Stimulated activated CD8-positive, alpha-beta memory T cell treated with anti-CD3 and anti-CD28 coated beads, Interleukin-12 subunit alpha, Interleukin-12 subunit beta, amount 100 ng/mL, for 1 hour (primary cell): ENCODE measurements around the gene ZNF507.

Source experiments
- DNase-seq: peaks from one replicate; pipeline ENCODE4 v3.0.0-alpha.2; 2020; ENCODE audit warnings: low read depth

ZNF507 gene

DNA sequence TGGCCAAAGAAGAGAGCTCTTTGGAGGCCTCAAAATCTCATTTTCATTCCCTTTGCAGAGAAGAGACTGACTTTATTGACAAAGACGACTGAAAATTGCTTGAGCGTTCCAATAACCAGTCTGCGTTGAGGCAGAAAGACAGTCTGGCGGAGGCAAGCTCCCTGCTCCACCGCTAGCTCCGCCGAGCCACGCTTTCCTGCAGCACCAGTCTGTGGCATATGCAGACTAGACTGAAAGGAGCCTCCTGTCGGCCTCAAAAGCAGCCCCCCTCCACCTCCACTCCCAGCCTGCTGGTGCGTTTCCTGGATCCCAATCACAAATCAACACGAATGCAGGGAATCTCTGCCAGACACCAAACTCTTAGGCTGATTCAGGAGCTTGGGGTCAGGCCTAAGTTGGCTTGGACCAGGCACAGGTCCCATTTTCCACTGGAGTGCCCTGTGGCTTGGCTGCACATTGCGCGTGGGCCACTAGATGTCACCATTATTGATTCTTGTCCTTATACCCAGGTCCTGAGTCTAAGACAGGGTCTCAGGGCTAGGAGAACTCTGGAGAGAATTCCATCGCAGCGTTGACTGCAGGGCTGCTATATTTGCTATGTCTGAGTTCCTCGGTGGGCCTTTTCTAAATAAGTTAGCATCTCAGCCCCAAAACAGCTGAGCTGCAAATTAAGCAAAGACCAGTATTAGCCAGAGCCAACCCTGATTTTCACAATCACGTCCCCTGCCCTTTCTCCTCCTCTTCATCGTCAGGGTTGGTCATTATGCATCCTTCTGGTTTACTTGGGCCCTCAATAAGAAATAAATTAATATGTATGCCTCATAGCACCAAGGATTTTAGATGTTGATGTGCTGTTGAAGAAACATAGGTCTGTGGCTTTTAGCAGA lies 5.2 kb upstream of the ZNF507 start:
- DNase-seq, result peak; percentile 15

DNA sequence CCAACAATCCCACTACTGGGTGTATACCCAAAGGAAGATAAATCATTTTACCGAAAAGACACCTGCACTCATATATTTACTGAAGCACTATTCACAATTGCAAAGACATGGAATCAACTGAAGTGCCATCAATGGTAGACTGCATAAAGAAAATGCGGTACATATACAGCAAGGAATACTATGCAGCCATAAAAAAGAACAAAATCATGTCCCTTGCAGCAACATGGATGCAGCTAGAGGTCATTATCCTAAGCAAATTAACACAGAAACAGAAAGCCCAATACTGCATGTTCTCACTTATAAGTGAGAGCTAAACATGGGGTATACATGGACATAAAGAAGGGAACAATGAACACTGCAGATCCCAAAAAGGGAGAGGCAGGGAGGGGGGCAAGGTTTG lies 2.7 kb upstream of the ZNF507 start:
- no peak for DNase-seq

DNA sequence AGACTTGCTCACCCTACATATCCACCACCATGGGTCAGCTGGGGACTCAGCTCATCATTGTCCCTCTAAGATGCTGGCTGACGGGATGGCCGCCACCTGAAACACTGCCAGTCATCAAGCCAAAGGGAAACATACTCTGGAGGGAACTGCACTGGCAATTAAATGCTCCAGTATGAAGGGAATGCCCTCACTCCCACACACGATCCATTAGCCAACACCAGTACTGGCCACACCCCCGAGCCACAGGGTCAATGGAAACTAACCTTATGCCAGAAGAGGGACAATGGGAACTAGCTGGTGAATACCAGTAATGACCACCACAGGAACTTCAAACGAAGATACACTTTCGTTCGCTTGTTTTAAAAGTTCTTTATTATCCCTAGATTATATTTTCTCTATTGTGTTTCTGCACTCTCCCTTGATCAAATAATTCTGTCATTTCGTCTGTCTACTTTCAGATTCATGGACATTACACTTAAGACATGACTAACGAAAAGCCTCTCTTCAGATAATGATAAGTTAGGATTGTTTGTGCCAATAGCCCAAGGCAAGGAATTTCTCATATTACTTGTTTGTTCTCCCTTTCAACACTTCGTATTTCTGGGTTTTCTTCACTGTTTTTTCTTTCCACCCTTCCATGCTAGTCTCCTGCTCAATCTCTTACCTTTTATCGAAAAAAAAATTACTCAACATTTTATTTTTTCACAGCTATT lies 1.7 kb upstream of the ZNF507 start:
- no peak for DNase-seq

DNA sequence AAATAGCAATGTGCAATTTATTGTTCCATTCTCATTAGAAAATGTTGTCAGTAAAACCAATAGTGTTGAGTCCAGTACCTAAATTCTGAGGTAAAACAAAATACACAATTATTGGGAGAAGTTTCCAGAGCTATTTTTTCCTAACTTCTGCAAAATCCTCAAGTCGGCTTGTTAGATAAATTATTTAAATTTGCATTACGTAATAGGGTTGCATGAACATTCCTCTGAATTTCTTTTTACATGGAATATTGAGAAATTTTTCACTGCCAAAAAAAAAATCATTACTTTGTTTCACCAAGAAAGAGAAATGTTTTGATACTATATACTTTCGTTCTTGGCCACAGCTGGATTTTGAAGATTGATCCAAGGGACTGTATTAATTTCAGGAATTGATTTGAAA lies 1.5 kb downstream of the ZNF507 start:
- DNase-seq, result no peak

DNA sequence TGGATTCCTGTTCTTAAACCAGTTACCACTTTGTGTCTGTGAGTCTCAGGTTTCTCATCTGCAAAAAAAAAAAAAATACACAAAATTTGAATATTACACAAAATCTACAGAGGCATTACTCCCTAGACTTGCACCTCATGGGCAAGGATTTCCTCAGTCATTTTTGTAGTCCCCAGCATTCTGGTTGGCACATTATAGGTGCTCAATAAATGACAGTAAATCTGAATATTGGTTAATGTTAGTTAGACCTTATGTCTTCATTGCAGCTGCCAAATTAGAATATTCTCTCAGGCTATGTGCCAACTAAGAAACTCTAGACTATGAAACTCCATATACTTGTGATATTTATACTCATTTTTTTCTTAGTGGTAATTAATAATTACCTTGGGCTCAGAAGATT lies 2.2 kb downstream of the ZNF507 start:
- no peak for DNase-seq

DNA sequence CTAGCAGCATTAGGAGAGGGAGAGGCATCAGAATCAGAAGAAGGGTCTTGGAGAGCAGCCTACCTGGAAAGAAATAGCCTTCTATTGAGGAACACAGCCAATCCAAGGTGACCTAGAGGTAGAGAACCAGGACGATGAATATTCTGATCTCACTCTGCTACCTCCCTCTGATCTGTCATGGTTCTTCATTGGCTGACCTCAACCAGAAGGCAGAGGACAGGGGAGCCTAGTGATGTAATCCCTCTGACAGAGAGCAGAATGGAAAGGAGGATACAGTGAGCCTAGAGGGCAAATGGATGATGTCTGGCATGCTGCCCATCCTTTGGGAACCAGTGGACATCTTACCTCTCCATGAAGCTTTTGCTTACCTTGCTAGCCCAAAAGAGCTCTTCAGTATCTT lies 3.6 kb downstream of the ZNF507 start:
- DNase-seq, result no peak

GRCh38 chr19:32349724-32350470 lies 4.5 kb downstream of the ZNF507 start:
- no peak for DNase-seq

- DNase-seq, result no peak
Measured at GRCh38 chr19:32350471-32350865, 5.1 kb downstream of the ZNF507 start.

DNA sequence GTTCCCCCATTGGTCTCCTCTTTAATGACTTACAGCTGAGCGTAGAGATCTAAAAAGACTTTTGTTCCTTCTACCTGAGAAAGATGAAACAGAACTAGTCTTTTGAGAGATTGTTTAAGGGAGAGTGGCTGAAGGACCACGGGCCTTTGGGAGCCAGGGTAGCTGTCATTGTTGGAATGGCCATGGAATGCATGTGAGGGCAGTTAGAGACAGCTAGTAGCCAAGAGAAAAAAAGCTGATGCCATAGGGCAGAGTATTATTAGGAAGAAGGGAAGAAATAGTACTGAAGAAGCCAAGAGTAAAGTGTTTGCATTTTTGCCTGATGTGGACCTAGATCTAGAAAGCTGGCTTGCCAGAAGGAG lies 5.6 kb downstream of the ZNF507 start:
- no peak for DNase-seq

- DNase-seq, result no peak
Measured at GRCh38 chr19:32352241-32352630, 6.8 kb downstream of the ZNF507 start.

GRCh38 chr19:32354345-32354744 lies 8.9 kb downstream of the ZNF507 start:
- no peak for DNase-seq

GRCh38 chr19:32355309-32355708 lies 9.9 kb downstream of the ZNF507 start:
- DNase-seq, result no peak

DNA sequence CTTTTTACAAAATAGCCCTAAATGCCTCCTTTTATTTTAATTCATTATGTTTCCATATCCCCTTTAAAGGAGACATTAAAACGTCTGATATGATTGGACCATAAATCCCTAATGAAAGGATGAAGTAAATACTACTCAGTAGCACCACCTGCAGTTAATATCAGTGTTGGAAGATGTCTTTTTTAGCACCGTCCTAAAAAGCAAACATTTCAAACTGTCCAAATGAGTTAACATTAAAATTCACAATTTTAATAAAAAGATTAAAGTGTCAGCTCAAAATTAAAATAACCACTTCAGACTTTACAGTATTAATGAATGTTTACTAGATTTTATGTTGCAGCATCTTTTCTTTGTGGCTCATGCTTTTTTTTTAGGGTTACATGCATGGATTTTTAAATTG lies 12.3 kb downstream of the ZNF507 start:
- no peak for DNase-seq

DNA sequence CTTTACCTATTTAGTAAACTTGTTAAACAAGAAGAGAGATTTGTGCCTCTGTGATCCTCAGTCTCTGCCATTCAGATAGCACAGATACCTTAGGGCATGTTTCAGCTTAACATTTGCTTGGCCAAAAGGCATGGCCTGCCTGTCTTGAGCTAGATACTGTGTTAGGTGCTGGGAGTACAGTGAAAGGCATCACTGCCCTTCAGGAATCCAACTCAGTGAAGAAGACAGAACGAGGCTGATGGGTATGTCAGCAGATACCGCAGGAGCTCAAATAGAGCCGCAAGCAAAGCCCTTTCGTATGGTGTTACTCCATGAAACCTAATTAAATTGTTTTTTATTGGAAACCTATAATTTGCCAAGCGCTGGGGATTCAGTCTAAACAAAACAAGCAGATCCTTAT lies 12.9 kb downstream of the ZNF507 start:
- no peak for DNase-seq

DNA sequence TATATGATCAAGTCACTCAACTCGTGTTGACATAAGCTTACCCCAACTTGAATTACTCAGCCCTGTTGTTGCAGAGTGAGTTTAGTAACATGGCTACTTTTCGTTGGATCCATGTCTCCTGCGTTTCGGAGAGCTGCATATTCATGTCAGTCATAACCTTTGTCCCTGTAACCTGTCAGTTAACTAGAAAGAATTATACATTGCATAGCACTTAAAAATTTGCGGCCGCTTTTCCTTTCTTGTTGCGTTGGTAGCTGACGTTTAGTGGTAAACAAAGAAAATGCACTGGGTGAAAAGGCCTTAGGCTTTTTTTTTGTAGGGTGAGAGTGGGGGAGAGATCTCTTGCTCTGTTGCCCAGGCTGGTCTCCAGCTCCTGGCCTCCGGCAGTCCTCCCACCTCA lies 14.2 kb downstream of the ZNF507 start:
- DNase-seq, result no peak

- DNase-seq, result no peak
Measured at GRCh38 chr19:32361574-32362317, 16.3 kb downstream of the ZNF507 start.

- no peak for DNase-seq
Measured at GRCh38 chr19:32362318-32362691, 16.9 kb downstream of the ZNF507 start.

GRCh38 chr19:32363175-32363574 lies 17.8 kb downstream of the ZNF507 start:
- DNase-seq, result no peak

DNA sequence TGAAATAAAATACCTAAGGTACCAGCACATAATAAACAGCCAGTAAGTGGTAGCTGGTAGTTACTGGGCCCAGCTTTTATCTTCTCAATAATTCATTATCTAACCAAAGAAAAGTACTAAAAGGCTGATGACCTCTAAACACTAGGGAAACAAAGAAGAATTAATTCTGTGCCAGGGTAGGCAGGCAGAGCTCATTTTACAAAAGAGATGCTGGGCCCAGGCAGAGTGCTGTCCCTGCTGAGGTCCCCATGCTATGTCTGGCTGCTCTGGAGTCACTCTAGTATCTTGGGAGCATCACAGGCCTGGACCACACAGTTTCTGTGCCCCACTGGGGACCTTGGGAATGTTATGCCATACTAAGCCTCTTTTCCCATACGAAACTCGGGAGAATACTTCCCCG lies 18.2 kb downstream of the ZNF507 start:
- DNase-seq, result no peak

DNA sequence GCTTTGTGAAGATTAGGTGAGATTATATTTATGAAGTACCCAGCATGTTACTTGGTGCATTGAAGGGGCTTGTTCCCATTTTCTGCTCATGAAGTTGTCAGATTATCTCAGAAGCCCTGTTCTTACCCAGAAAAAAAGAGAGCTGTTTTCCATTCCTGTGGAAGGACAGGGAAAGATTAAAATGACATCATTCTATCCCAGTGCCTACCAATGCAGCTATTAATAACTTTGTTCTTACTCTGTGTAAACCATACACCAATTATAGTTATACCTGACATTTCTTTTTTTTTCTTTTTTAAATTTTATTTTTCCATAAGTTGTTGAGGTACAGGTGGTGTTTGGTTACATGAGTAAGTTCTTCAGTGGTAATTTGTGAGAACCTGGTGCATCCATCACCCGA lies 18.6 kb downstream of the ZNF507 start:
- DNase-seq, result no peak

DNA sequence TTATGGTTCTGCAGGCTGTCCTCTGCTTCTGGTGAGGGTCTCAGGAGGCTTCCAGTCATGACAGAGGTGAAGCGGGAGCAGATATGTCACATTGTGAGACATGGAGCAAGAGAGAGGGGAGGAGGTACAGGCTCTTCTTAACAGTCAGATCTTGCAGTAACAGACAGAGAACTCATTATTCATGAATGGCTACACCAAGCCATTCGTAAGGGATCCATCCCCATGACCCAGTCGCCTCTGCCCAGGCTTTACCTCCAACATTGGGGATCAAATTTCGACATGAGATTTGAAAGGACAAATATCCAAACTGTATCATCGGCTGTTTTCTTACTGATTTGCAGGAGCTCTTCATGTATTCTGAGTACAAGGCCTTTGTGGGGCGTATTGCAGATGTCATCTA lies 21.7 kb downstream of the ZNF507 start:
- DNase-seq, result no peak

DNA sequence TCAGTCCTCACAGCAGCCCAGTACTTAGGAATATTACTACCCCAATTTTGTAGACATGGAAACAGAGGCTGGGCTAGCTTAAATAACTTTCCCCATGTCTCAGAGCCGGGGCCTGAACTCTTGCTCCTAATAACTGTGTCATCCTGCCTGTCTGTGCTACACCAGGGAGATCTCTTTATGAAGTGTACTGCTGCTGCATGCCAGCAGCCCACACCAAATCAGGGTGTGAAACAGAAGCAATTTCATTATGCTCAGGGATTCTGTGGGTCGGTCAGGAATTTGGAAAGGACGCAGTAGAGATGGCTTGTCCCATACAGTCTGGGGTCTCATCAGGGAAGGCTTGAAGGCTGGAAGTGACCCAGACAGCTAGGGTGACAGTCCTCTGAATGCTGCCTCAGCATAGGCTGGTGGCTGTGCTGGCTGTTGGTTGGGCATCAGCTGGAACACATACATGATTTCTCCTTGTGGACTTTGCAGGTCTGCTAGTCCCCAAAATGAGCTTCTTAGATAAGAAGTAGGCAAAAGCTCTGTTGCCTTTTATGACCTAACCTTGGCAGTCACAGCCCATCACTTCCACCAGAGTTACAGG lies 22.6 kb downstream of the ZNF507 start:
- no peak for DNase-seq
